HG03280 (cell line): Measurements from ENCODE around the gene MOSPD3.

Experiments used
- ATAC-seq: cut with Tn5 transposase; IDR thresholded peaks from one replicate; pipeline ENCODE4 v1.9.1; 2021; ENCODE audit warnings: mild to moderate bottlenecking, moderate library complexity; ENCODE audit not compliant: unreplicated experiment

The MOSPD3 gene

GRCh38 chr7:100575206-100575631, 37.1 kb upstream of the MOSPD3 start:
- ATAC-seq, result no peak

DNA sequence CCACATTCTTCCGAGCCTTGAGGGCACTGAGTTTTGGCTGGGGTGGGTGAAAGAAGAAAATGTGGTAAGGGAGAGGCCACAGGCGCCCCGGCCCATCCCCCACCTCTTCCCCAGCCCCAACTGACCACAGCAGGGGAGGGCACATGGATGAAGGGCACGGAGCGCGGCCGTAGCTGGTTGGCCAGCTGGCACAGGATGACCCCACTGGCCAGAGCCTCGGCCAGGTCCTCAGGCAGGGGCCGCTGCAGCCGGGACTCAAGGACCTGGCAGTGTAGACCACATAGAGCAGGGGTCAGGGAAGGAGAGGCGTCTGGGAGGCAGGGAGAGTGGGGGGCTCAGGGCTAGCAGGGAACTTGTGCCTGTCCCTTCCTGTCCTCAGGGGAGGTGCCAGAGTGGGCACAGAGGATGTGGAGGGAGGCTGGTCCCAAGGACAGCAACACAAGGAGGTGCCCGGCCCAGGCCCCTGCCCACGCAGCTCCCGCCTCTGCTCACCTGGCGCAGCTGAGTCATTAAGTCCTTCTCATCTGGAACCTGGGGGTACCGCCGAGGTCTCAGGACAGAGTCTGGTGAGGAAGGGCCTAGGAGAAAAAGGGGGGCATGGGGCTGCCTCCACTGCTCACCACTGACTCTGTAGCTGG, 36.5 kb upstream of the MOSPD3 start:
- ATAC-seq, result no peak

- no peak for ATAC-seq
Observed at GRCh38 chr7:100576384-100576993, 35.9 kb upstream of the MOSPD3 start.

GRCh38 chr7:100577103-100577502, 35.2 kb upstream of the MOSPD3 start:
- ATAC-seq, result no peak

GRCh38 chr7:100577507-100577906, 34.8 kb upstream of the MOSPD3 start:
- no peak for ATAC-seq

GRCh38 chr7:100578246-100579183, 33.8 kb upstream of the MOSPD3 start:
- ATAC-seq, result no peak

- no peak for ATAC-seq
Observed at GRCh38 chr7:100580466-100581283, 31.7 kb upstream of the MOSPD3 start.

GRCh38 chr7:100582041-100582579, 30.2 kb upstream of the MOSPD3 start:
- ATAC-seq, result no peak

DNA sequence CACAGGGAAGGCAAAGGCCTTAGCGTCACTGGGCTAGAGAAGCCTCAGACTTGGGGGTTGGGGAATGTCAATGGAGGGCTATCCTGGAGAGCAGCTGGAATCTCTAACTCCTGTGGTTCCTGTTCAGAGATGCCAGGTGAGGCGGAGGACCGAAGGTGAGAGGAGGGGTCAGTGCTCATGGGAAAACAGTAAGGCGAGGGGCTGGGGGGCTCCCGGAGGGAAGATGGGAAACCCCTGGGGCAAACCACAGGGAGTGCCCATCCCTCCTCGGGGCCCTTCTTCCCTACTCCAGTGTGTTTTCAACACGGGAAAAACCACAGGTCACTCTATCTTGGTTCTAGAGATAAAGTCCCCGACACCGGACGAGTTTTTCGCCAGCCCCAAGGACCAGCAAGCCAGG, 29.7 kb upstream of the MOSPD3 start:
- no peak for ATAC-seq

DNA sequence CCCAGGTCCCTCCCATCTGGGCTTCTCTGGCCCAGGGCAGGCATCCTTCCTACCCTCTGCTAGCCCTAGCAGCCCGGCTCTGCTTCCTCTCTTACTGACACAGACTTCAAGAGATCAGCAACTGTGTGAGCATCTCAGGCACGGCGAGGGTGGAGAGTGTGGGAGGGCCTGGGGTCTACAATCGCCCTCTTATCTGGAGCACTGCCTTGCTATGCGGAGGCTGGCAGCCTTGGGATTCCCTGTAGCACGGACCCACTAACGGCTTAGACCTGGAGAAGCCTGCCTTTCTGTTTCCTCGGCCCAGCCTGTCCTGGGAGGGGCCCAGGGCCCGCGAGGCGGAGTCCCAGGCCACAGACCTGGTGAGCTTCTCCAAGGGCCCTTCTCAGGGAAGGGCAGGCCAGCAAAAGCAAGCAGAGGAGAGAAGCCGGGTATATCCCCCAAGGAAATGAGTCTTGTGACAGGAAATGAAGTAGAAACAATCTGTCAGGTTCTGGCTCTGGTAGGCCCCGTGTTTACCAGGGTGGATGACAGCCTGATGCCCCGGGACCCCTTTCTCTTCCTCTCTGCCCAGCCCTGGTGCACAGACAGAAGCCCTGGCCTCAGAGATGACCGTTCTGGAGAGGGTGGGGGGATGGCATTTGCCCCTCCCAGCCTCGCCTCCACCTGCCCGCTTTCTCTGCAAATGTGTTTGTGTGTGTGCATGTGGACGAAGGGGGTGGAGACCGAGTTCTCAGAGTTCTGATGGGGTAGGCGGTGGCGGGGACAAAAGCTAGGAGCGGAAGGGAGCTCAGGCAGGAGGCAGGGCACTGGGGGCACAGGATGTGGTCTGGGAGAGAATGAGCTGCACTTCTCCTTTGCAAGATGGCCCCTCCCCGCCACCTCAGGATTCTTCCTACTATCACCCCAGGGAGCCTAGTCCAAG, 28.9 kb upstream of the MOSPD3 start:
- no peak for ATAC-seq

- ATAC-seq, result no peak
Observed at GRCh38 chr7:100584054-100584682, 28.2 kb upstream of the MOSPD3 start.

DNA sequence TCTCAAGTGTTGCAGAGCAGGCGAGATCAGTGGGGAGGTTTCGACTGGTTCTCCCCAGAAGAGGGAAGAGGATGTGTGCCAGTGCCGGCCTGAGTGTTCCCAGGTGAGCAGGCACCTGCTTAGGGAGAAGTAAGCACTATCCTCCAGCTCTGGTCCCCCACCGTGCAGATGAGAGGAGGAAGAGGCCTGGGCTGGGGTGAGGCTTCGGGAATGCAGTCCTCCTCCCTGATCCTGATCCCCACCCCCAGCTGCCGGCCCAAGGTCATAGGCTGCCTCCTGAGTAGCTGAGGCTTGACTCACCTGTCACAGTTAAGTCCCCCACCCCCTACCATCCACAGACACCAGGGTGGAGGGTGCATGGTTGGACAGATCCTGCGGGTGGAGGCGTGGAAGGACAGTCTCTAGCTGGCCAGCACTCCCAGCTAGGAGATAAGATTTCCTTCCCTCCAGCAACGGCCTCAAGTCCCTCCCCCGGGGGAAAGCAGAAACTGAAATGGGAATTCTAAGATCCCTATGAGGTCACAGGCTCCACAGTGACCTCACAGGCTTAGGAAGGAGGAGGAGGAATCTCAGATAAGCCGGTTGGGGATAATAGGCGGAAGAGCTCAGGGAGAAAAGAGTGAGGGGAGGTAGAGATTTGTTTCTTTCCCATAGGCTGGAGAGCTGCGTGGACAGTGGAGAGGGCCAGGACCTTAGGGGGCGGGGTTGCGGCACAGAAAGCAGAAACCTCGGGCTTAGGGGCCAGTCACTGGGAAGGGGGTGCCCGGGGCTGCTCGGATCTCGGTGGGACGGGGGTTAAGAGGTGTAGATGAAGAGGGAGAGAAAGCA, 27.4 kb upstream of the MOSPD3 start:
- no peak for ATAC-seq

DNA sequence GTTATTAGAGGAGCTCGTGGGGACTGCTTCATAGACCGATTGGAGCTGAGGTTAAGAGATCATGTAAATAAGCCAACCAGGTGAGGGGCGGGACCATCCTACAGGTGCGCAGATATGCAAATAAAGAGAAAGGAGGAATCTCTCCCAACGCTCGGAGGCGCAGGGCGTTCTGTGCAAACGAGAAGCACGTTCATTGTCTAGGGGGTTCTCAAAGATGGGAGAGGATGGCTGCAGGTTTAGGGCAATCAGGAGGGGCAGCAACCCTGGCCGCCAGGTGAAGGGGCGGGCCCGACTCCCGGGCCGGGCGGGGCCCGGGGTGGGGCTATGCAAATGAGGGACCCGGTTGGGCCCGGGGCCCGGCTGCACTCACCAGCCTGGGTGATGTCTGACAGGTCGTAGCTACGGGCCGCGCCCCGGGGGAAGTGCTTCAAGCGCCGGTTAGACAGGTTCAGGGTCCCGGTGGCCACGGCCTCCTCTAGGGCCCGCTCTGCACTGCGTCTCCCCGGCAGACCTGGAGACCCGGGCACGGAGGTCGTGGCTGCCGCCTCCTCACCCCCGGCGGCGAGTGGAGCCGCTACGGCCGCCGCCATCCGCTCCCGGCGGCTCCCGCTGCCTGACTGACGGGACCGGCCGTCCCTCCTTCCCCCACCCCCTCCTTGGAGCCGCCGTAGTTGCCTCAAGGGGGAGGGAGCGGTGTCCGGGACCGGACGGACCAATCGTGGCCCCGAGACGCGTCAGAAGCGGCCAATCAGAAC, 26.7 kb upstream of the MOSPD3 start, which contains the start of gene LRCH4:
LRCH4 (minus strand) TSS at position 619 of the 755 bp plus-strand sequence; CDS start at position 590, 29 bp downstream.
- peak; percentile 31 for ATAC-seq

GRCh38 chr7:100586266-100587025, 25.9 kb upstream of the MOSPD3 start, which contains the start of gene FBXO24:
TSS of gene FBXO24 (plus strand) at chr7:100586328. CDS start at chr7:100586626, 298 bp downstream.
- ATAC-seq, result peak; percentile 82

DNA sequence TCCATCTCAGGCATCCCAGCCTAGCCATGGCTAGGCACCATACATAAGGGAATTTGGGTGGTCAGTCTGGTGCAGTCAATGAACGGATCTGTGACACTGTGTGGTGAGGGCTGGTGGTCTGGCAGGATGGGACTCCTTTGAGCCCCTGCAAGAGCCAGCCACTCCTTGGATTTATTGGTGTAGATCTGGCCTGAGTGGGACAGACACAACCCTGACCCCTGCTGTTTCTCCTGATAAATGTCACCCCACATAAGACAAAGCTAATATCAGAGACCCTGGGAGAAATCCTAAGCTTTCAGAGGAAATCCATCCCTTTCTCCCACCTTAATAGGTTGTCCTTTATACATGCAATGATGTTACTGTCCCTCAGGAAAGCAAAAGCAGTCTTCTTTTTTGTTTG, 23.9 kb upstream of the MOSPD3 start:
- no peak for ATAC-seq

DNA sequence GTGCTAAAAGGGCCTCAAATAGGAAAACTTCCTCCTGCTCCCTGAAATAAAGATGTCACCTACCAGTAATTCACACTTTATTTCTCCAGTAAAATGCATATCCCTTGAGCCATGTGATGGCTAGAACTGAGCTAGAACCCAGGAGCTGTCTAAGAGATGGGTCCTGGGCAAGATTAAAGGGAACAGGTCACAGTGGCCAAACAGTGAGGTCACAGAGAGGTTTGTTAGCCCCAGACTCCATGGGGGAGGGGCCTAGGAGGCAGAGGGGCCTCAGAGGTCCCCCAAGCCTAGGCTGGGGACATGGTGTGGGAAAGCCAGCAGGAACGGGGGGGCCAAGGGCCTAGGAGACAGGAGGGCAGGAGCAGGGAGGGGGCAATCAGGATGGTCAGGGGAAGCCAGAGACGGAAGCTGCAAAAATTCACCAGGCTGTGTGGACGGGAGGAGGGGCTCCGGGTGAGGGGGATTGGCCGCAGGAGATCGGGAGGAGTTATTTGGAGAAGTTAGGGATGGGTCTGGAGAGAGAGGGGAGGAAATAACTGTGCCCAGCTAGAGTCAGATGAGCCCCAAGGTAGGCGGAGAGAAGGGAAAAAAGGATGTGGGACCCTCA, 22.9 kb upstream of the MOSPD3 start:
- ATAC-seq, result no peak
